Measurements from ENCODE around the gene PHF12.
"Not testable (repeated sequence)": the region's sequence is repeated elsewhere in the genome, so short reads cannot be mapped to it uniquely, and the experiment has no call there.

GRCh38 chr17:28934508-28934907, 16.8 kb downstream of the PHF12 start:
- TF ChIP-seq EZH2 (IDR thresholded peaks at IDR 0.05; ENCODE audit: borderline replicate concordance, low read length) = not testable (repeated sequence)
- TF ChIP-seq, protein P1, sequence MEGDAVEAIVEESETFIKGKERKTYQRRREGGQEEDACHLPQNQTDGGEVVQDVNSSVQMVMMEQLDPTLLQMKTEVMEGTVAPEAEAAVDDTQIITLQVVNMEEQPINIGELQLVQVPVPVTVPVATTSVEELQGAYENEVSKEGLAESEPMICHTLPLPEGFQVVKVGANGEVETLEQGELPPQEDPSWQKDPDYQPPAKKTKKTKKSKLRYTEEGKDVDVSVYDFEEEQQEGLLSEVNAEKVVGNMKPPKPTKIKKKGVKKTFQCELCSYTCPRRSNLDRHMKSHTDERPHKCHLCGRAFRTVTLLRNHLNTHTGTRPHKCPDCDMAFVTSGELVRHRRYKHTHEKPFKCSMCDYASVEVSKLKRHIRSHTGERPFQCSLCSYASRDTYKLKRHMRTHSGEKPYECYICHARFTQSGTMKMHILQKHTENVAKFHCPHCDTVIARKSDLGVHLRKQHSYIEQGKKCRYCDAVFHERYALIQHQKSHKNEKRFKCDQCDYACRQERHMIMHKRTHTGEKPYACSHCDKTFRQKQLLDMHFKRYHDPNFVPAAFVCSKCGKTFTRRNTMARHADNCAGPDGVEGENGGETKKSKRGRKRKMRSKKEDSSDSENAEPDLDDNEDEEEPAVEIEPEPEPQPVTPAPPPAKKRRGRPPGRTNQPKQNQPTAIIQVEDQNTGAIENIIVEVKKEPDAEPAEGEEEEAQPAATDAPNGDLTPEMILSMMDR (IDR thresholded peaks at IDR 0.05; ENCODE audit: low read length) = not testable (repeated sequence)
